SU-DHL-6 (cell line): ENCODE measurements around the gene CMTM5.

ENCODE experiments used
- EZH2phosphoT487 ChIP-seq: fragments of 200-600 bp; sonication (generic), shearing (Covaris generic); conservative IDR thresholded peaks from 2 replicates; pipeline ENCODE4 v1.6.1; 2018; ENCODE audit warnings: mild to moderate bottlenecking, antibody characterized with exemption, low read length, moderate library complexity, mixed read lengths
- TF ChIP-seq, protein P1 (sequence below): fragments of 200-600 bp; sonication (generic); IDR thresholded peaks from one replicate; pipeline ENCODE4 v1.5.1; 2017; ENCODE audit warnings: antibody characterized with exemption, mild to moderate bottlenecking, low read length, moderate library complexity; ENCODE audit not compliant: insufficient read depth, poor library complexity, severe bottlenecking

DNA sequence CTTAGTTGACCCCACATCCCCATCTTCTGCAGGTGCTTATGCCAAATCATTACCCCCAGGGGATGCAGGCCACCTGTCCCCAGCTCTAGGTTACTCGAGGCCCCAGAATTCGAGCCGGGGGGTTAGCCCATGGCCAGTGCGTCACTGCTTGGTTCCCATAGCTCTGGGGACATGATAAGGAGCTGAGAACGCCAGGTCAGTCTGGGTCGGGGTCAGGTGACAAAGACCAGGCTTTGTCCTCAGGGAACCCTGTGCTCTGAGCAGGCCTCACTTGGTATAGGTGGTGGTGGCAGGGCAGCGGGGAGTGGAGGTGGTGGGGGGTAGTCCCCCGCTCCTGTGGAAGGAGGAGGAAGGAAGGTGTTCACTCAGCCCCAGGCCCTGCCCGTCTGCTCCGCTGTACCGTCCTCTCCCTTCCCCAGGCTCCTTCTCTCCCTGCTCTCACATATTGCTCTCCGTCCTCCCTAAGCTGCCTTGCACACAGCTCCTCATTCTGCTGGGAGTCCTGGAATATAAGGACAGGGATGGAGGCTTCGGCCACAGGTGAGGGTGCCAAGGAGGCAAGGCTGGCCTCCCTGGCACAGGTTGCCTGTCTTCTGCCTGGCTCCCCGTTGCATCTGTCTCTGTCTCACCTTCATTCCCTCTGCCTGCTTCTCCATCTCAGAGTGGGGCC, 33.3 kb downstream of the CMTM5 start:
- TF ChIP-seq, protein P1, sequence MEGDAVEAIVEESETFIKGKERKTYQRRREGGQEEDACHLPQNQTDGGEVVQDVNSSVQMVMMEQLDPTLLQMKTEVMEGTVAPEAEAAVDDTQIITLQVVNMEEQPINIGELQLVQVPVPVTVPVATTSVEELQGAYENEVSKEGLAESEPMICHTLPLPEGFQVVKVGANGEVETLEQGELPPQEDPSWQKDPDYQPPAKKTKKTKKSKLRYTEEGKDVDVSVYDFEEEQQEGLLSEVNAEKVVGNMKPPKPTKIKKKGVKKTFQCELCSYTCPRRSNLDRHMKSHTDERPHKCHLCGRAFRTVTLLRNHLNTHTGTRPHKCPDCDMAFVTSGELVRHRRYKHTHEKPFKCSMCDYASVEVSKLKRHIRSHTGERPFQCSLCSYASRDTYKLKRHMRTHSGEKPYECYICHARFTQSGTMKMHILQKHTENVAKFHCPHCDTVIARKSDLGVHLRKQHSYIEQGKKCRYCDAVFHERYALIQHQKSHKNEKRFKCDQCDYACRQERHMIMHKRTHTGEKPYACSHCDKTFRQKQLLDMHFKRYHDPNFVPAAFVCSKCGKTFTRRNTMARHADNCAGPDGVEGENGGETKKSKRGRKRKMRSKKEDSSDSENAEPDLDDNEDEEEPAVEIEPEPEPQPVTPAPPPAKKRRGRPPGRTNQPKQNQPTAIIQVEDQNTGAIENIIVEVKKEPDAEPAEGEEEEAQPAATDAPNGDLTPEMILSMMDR: no peak
- no peak for TF ChIP-seq EZH2phosphoT487
